K562 (cell line): Measurements from ENCODE around the gene SDHAF1. TPM values are rescaled to one million over a fixed set of nuclear protein-coding genes. Genes with fewer than 3 reads are reported as not detected.

Experiments used
- ATAC-seq: fragments of 200-7000 bp; cut with Tn5 transposase; 3 replicates; pipeline ENCODE4 v1.9.1; 2020; ENCODE audit warnings: moderate library complexity
- BruUV-seq: library from RNA; stranded (reverse); fragments of 400-500 nt; replicated peaks from 2 replicates; lab custom pipeline; 2021; lab: Mats Ljungman, UMichigan
- CTCF ChIA-PET: fragments of 300-600 bp; formaldehyde crosslinking; extraction: SDS; loops from one replicate; lab custom pipeline; 2021; ENCODE audit warnings: low intra/inter-chr PET ratio; lab: Yijun Ruan, JAX
- POLR2A ChIA-PET: fragments of 300-600, 350-650 bp; sonication (Branson Sonifier 250); formaldehyde crosslinking; extraction: SDS; loops from one replicate; lab custom pipeline; 2021; ENCODE audit warnings: antibody characterized with exemption, inconsistent platforms; lab: Yijun Ruan, JAX
- DNase-seq, 4 experiments: peaks; one replicate each; pipeline versions ENCODE4 v3.0.0 to v3.0.0-alpha.2; 2011 to 2018; ENCODE audit warnings: low spot score in 3 of 4, mixed read lengths in 3 of 4; ENCODE audit errors: extremely low read depth in 1 of 4
- FAIRE-seq: peaks from 2 replicates; lab custom pipeline; 2011; peaks lifted over from hg19 to GRCh38; lab: Jason Lieb, UNC
- H2AFZ ChIP-seq: 2 replicates; pipeline ENCODE4 v1.6.0; 2011; ENCODE audit warnings: low read depth, low read length, control low read depth, inconsistent platforms
- H3K27ac ChIP-seq: fragments of 200-600 bp; 3 replicates; pipeline ENCODE4 v1.8.0; 2011; ENCODE audit warnings: low read depth, mild to moderate bottlenecking, control low read depth, inconsistent platforms, low read length, moderate library complexity, mixed read lengths; ENCODE audit errors: extremely low read depth
- H3K27me3 ChIP-seq, 2 experiments: fragments of 300-600 bp in 1 of 2; 2 replicates in 1 of 2; 3 replicates in 1 of 2; pipeline versions ENCODE4 v1.6.0 to v1.8.0; 2011; ENCODE audit warnings: inconsistent platforms in 2 of 2, low read length in 2 of 2, mild to moderate bottlenecking in 1 of 2, mixed read lengths in 1 of 2, moderate library complexity in 1 of 2; ENCODE audit not compliant: control insufficient read depth in 2 of 2, insufficient read depth in 2 of 2
- H3K36me3 ChIP-seq: fragments of 300-600 bp; 3 replicates; pipeline ENCODE4 v1.8.0; 2011; ENCODE audit warnings: mild to moderate bottlenecking, low read length, inconsistent platforms; ENCODE audit not compliant: control insufficient read depth, insufficient read depth
- H3K4me1 ChIP-seq, 2 experiments: fragments of 200-600 bp in 1 of 2; replicated peaks in 1 of 2; 2 replicates in 1 of 2; 3 replicates in 1 of 2; pipeline versions ENCODE4 v1.5.1 to v1.8.0; 2011; ENCODE audit warnings: inconsistent platforms in 2 of 2, low read length in 2 of 2, mild to moderate bottlenecking in 1 of 2, mixed read lengths in 1 of 2, moderate library complexity in 1 of 2; ENCODE audit not compliant: control insufficient read depth in 2 of 2, insufficient read depth in 2 of 2
- H3K4me2 ChIP-seq: 2 replicates; pipeline ENCODE4 v1.6.1; 2011; ENCODE audit warnings: low read length, control low read depth, inconsistent platforms, mixed read lengths; ENCODE audit not compliant: insufficient read depth
- H3K4me3 ChIP-seq: fragments of 200-600 bp; sonication (generic), shearing (Covaris generic); 2 replicates; pipeline ENCODE4 v1.5.1; 2016; ENCODE audit warnings: control low read depth, inconsistent platforms
- H3K79me2 ChIP-seq: fragments of 200-600 bp; 3 replicates; pipeline ENCODE4 v1.8.0; 2011; ENCODE audit warnings: low read length, inconsistent platforms; ENCODE audit not compliant: control insufficient read depth, insufficient read depth
- H3K9ac ChIP-seq, 2 experiments: 2 replicates each; pipeline versions ENCODE4 v1.6.0 to v1.6.1; 2011; ENCODE audit warnings: low read depth in 2 of 2, low read length in 2 of 2, control low read depth in 1 of 2, inconsistent platforms in 1 of 2, mild to moderate bottlenecking in 1 of 2, mixed read lengths in 1 of 2; ENCODE audit not compliant: insufficient read depth in 1 of 2
- H3K9me1 ChIP-seq: one replicate; pipeline ENCODE4 v1.6.0; 2011; ENCODE audit warnings: inconsistent platforms, mild to moderate bottlenecking, low read length, moderate library complexity; ENCODE audit not compliant: control insufficient read depth, insufficient read depth
- H3K9me3 ChIP-seq: replicated peaks from 2 replicates; pipeline ENCODE4 v1.5.1; 2011; ENCODE audit warnings: low read depth, low read length, inconsistent platforms; ENCODE audit not compliant: control insufficient read depth, insufficient read depth
- H4K20me1 ChIP-seq: replicated peaks from 2 replicates; pipeline ENCODE4 v1.6.1; 2011; ENCODE audit warnings: low read length, inconsistent platforms, mixed read lengths; ENCODE audit not compliant: control insufficient read depth, insufficient read depth
- BRF2 ChIP-seq: IDR thresholded peaks from 3 replicates; pipeline ENCODE4 v1.6.1; 2011; ENCODE audit warnings: borderline replicate concordance, mild to moderate bottlenecking; ENCODE audit not compliant: insufficient read length, insufficient read depth
- FIP1L1 ChIP-seq: fragments of 200-400 bp; formaldehyde crosslinking; IDR thresholded peaks from 2 replicates; pipeline ENCODE4 v1.6.1; 2018; ENCODE audit warnings: mild to moderate bottlenecking, low read depth, low read length; ENCODE audit not compliant: poor library complexity, severe bottlenecking
- ZBTB12 ChIP-seq: fragments of 250-450 bp; sonication (Bioruptor Pico); IDR thresholded peaks from 2 replicates; pipeline ENCODE4 v1.4.0; 2020
- ZC3H8 ChIP-seq: fragments of 450-650 bp; IDR thresholded peaks from 2 replicates; pipeline ENCODE4 v1.6.1; 2017
- ZNF764 ChIP-seq: fragments of 250-450 bp; sonication (Bioruptor Pico); IDR thresholded peaks from 2 replicates; pipeline ENCODE4 v1.4.0; 2020; ENCODE audit warnings: low read depth, mild to moderate bottlenecking, moderate library complexity
- WGBS: fragments of 100-300 bp; shearing (Covaris generic); methylation state at CpG from one replicate; pipeline ENCODE4 v1.1.6; 2016; ENCODE audit warnings: low coverage, mixed read lengths; ENCODE audit not compliant: insufficient coverage; ENCODE audit errors: missing lambda C conversion rate; 5-methylcytosine and 5-hydroxymethylcytosine counted together
- in situ Hi-C: fragments of 300-500 bp; cut with MboI; formaldehyde crosslinking; loops from 4 replicates; pipeline ENCODE4 v1.15.0; 2018; ENCODE audit warnings: inconsistent platforms, mixed read lengths
- intact Hi-C: fragments of 100-400 bp; cut with micrococcal nuclease; formaldehyde crosslinking; loops from 2 replicates; pipeline ENCODE4 v1.14.2; 2022
- polyA plus RNA-seq, 8 experiments: library from polyadenylated mRNA; depleted of rRNA in 4 of 8; stranded (reverse) in 5 of 8; unstranded in 3 of 8; fragments of >200 nt; fragmentation: Nextera tagmentation in 2 of 8; fragmentation: Illumina TruSeq in 1 of 8; extraction: Ambion mirVana in 2 of 8; extraction: Trizol in 1 of 8; gene quantifications; 2 replicates each; pipeline versions ENCODE4 v1.2.1 to v1.2.3, GENCODE V29; 2011 to 2014; ENCODE audit warnings: inconsistent platforms in 1 of 8, missing spikeins in 1 of 8
- total RNA-seq, 7 experiments: library from RNA; depleted of rRNA in 6 of 7; stranded (reverse); fragments of >200 nt in 6 of 7; fragmentation: Illumina TruSeq in 2 of 7; extraction: Trizol in 2 of 7; gene quantifications; 2 replicates each; pipeline versions ENCODE4 v1.2.1 to v1.2.3, GENCODE V29; 2011 to 2021; ENCODE audit warnings: low replicate concordance in 1 of 7

SDHAF1 gene
- total and polyA plus RNA-seq, 9 of the 15 experiments (the other 6 are each of a cell fraction or from before 2014, with no cell fraction given): 0.42 to 55.7 (median 18.8) TPM

- H3K4me1 ChIP-seq: peaks cover 0 to 3% of the 10 kb centered on the region in 2 experiments; a peak in 2 of 5 replicates
- DNase-seq: no peak
- H3K4me3 ChIP-seq: no peak overlapping the region
- H3K36me3 ChIP-seq: peaks cover 5% of the 10 kb centered on the region; the same call in 1 of the 3 replicates
- in situ Hi-C loops (no loop called here), intact Hi-C loops (no loop called here)
- no peak for ATAC-seq
- H3K27me3 ChIP-seq: no peaks in the 10 kb centered on the region
- H3K9ac ChIP-seq: no peak overlapping the region
- FAIRE-seq: no peak
- ChIA-PET POLR2A (interaction anchor here (0.9 kb wide), 1 partner anchor 12 kb away, joined by 3 read pairs; no protein-coding TSS in a partner anchor), CTCF (no interaction called here)
- H4K20me1 ChIP-seq: no peaks in the 10 kb centered on the region
- no peaks in the 10 kb centered on the region for H3K9me1 ChIP-seq
- no peaks in the 10 kb centered on the region for H3K9me3 ChIP-seq
- no peak overlapping the region for H3K27ac ChIP-seq
- H3K4me2 ChIP-seq: no peak overlapping the region
- 24% methylated on average over 2 of the region's 3 CpGs for WGBS
- no TSS peak for BruUV-seq
- H3K79me2 ChIP-seq: no peaks in the 10 kb centered on the region
- no peak overlapping the region for H2AFZ ChIP-seq
- TF ChIP-seq BRF2 (no peak), ZBTB12 (CRISPR knock-in tag) (no peak), ZNF764 (CRISPR knock-in tag) (no peak), FIP1L1 (no peak), ZC3H8 (no peak)
These were observed 46.8 kb downstream of the SDHAF1 start for GRCh38 chr19:36041831-36042230.
